GM18861 (cell line): ENCODE results near the gene TRPV3.

Experiments
- ATAC-seq: cut with Tn5 transposase; IDR thresholded peaks from one replicate; pipeline ENCODE4 v1.9.1; 2021; ENCODE audit not compliant: unreplicated experiment

TRPV3 gene

DNA sequence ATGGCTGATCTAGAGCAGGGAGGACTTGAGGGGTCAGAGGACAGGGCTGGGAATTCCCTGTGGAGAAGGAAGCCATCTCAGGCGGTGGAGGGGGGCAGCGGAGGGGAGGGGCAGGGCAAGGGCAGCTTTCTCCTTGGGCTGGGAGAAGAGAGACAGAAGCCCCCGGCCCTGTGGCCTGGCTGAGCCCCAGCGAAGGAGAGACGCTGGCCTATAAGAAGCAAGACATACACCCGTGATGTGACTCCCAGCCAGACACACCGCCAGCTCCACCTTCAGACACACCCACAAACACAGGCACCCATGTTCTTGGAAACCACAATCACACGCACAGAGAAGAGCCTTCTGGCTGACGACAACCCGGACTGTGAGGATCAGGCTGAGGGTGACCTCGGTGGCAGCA, 10.0 kb downstream of the TRPV3 start:
- no peak for ATAC-seq

DNA sequence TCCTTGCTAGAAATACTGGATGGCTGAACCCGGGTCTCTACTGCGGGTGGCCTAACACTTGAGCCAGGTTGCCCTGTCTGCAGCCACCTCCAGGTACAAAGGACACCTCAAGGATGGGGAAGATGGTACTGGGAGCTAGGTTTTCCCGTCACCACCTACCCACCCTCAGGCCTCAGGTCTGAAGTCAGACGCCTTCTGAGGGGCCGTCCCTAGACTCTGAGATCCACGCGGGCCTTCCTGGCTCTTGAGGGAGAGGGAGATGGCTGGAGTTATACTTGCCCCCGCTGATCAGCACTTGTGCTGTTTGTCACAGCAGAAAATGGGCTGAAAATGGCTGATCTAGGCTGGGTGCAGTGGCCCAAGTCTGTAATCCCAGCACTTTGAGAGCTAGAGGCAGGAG, 10.6 kb downstream of the TRPV3 start:
- no peak for ATAC-seq

DNA sequence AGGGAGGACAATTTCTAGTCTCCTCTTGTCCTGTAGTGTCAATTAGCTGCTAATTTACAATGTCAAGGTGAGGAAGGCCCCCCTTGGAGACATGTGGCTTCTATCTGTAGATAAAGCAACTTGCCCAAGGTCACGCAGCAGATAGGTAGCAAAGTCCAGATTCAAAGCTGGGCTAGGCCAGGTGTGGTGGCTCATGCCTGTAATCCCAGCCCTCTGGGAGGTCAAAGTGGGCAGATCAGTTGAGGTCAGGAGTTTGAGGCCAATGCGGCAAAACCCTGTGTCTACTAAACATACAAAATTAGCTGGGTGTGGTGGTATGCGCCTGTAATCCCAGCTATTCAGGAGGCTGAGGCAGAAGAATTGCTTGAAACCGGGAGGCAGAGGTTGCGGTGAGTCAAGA, 11.1 kb downstream of the TRPV3 start:
- ATAC-seq = no peak

DNA sequence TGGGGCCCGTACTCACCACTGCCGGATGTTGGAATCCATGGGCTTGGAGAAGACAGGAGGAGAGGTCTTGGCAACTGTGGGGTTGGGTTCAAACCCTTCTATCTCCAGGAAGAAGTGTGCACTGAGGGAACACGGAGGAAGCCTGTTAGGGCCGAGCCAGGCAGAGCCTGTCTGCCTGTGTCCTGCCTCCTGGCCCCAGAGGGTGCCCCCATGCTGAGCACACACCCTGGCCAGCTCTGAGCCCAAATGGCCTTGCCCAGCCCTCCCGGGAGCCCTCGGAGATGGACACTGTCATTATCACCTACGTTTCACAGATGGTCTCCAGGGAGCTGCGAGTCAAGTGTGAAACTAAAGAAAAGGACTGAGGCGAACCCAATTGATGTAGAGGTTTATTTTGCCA, 12.5 kb downstream of the TRPV3 start:
- ATAC-seq = no peak

DNA sequence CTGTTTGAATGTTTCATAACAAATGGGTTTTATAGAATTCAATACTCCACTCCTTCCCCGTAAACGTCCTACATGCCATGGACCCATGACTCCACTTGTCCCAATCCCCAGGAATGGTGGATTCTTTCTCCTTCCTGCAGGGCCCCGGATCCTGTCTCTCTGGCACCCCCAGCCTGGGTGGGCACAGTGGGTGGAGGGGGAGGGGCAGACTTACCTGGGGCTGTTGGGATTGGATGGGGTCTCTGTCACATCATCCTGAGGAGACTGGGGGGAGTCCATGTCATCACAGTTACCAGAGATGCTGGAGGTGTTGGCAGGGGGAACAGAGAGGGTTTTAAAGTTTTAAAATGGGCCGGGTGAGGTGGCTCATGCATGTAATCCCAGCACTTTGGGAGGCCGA, 13.2 kb downstream of the TRPV3 start:
- ATAC-seq = no peak

DNA sequence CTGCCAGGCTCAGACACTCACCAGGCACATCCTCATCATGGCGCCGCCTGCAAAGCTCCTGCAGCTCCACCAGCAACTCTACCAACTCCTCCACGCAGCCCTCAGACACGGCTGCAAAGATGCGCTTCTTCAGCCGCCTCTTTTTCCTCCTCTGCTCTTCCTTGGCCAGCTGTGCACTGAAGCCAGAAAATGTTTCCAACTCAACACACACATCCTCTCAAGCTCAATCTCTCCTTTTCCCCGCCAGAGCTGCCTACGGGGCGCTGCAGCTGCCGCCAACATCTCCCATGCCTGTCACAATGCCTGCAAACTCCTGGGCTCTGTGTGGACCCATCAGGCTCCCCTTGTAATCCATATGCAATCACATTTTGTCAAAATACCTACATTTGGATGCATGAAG, 14.2 kb downstream of the TRPV3 start:
- no peak for ATAC-seq

DNA sequence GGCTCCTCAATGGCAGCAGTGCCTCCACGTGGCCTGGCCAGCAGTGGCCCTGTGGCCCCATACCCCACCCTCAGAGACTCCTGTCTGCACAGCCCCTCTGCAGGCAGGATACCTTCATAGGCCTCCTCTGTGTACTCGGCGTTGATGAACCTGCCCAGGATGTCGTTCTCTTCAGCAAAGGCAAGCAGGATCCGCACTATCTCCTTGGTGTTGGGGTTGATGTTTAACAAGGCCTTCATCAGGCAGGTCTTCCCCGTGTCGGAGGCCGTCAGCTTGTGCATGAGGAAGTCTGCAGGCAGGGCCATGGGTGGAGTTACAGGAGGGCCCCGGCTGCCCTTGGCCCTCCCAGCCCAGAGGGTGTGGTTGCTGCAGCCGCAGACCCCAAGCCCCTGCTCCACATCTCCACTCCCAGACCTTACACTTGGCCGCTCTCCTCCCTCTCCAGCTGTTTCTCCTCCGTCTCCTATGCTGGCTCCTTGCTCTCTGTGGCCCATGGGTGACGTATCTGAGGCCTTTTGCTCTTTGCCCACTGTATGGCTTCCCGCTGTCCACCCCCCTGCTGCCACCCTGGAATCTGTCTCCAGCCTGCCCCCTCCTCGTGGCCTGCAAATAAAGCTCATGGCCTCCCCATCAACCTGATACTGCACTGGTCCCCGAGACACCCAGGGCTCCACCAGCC, 15.1 kb downstream of the TRPV3 start:
- ATAC-seq = no peak

DNA sequence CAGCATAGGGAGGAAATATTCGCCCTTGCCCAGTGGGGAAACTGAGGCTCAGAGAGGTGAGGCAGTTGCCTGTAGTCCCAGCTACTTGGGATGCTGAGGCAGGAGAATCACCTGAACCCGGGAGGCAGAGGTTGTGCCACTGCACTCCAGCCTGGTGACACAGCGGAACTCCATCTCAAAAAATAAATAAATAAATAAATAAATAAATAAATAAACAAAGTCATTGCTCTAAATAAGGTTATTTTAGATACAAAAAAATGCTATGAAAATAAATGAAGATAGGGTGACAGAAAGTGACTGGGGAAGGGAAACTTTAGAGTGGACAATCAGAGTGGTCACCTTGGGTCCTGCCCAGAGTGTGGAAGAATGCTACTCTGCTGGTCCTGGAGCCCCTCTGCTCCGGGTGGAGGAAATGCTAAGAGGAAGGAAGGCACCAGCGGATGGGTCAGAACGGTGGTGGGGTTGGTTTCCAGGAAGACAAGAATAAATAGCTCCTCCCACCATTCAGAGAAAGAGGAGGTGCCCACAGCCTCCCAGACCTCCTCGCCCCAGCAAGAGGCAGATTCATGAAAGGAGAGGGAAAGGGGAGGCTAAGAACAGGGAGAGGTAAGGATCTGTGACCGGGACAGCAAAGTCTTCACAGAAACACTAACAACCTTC, 17.6 kb downstream of the TRPV3 start:
- ATAC-seq = no peak

DNA sequence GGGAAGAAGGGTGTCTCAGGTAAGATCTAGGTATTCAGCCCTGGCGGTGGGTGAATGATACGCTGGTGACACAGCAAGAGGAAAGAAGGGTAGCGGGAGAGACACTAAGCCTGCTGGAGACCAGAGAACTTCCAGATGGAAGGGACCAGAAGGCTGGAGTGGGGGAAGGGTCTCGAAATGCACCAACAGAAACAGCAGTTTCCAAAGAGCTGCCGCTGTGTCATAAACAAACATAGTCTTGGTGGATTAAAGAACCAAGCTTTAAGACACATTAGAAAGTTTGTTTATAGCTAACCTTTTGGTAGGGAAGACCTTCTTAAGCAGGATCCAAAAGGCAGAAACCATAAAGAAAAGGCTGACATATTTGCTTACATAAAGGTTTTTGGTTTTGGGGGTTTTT, 20.9 kb downstream of the TRPV3 start:
- no peak for ATAC-seq

DNA sequence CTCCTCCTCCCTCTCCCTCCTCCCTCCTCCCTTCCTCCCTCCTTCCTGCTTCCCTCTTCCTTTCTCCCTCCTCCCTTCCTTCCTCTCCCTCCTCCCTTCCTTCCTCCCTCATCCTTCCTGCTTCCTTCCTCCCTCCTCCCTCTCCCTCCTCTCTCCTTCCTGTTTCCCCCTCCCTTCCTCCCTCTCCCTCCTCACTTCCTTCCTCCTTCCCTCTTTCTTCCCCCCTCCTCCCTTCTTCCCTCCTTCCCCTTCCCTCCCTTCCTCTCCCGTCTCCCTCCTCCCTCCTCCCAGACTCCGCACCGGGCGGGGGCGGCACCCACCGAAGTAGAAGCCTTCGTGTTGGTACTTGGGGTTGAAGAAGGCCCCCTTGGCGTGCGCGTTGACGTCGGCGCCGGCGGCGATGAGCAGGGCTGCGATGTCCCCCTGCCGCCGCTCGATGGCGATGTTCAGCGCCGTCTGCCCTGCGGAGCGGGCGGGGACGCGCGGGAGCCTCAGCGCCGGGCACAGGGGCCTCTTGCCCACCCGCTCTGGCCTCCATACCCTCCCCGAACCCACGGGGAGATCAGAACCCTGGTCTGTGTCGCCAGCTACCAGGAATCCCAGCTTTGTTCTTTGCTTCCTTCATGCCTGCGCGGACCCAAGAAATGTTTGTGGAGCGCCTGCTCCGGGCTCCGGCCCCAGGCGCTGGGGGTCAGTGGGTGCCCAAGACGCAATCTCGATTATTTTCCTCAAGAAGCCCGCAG, 22.2 kb downstream of the TRPV3 start:
- no peak for ATAC-seq

DNA sequence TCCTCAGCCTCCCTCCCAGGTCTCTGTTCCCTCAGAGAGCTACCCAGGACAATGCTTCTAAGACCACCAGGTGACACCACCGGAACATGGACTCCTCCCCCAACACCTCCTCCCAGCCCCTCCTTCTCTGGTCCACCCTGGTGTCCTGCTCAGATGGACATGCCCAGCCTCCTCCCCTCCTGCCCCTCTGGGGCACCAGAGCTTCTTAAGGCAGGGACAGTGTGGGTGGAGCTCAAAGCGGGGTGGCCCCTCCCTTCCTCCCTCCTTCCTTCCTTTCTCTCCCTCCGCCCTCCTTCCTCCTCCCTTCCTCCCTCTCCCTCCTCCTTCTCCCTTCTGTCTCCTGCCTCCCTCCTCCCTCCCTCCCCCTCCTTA, 22.7 kb downstream of the TRPV3 start:
- ATAC-seq = no peak

DNA sequence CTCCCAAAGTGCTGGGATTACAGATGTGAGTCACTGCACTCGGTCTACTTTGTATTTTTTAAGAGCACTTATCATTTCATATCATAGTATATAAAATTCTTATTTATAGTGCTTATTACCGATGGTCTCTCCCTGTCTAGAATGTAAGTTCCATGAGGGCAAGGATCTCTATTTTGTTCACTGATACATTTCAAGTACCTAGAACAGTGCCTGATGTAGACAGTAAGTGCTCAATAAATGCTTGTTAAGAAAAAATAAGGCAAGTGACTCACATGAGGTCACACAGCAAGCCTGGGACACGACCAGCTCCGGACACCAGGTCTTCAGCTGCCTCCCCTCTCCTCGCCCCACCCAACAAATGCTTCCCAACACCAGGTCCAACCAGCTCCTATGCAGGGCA, 23.9 kb downstream of the TRPV3 start:
- no peak for ATAC-seq

DNA sequence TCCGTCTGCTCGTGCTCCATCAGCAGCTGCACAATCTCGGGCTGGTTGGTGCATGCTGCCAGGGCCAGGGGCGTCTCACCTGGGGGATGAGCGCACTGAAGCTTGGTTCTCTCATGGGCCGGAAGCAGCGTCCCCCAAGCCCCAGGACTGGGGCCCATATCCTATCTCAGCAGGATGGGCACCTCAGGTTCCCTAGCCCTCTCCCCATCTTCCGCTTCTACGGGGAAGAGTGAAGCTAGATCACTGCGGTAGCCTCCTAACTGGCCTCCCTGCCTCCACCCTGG, 24.8 kb downstream of the TRPV3 start:
- ATAC-seq = no peak

DNA sequence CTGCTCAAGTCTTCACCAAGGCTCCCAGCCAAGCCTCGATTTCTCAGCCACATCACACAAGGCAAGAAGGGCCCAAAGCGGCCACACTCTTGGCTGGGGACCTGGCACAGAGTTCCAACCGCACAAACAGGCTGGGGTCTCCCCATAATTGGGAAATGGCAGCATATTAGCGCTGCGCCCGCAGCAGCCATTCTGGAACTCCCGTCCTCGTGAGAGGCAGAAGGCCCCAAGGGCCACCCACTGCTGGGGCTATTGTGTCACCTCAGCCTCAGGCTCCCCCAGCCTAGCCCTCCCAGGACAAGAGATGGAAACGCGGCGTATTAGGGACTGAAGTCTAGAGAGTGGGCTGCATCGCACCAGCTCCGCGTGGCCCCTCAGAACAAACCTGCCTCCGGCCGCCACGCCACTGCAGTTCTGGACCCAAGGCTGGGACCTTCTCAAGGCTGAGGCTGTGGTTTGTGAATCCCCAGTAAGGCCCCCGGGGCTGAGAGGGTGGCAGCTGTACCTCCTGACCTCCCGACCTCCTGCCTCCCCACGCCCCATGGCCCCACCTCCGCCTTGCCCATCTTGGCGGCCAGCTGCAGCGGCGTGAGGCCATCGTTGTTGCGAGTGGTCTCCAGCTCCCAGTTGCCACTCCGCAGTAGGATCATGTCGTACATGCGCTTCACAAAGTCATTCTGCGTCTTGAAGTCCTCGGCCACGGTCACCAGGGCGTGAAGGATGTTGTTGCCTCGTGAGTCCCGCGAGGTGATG, 25.3 kb downstream of the TRPV3 start:
- no peak for ATAC-seq

DNA sequence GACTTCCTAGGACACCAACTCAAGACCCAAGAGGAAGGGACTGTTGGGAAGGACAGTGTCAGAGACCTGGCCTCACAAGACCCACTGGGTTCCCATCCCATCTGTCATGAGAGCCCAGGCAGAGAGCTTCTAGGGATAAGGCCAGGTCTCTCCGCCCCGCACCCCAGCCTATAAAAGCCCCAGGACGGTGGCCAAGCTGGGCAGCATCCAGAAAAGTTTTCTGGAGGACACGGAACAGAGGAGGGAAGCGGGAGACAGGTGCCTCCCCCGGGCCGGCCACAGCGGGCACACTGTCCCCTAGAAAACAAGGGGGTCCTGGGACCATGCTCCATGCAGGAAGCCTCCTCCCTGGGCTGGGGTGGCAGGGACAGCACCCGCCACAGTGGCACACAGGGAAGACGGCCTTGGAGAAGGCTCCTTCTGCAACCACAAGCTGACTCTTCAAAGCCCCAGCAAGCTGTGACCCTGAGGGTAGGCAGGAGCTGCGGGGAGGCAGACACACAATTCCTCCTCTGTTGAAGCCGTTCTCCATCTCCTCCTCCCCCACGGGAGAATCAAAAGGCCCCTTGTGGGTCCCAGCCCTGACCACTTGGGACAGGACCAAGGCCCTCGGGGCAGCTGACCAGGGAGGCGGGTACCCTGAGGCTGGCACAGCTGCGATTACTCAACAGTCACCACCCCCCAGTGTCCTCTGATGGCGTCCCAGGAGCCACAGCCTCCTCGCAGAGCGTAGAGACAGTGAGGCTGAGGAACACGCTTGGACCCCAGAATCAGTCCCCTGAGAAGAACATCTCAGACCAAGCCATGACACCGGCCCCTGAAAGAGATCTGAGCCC, 26.1 kb downstream of the TRPV3 start:
- no peak for ATAC-seq

DNA sequence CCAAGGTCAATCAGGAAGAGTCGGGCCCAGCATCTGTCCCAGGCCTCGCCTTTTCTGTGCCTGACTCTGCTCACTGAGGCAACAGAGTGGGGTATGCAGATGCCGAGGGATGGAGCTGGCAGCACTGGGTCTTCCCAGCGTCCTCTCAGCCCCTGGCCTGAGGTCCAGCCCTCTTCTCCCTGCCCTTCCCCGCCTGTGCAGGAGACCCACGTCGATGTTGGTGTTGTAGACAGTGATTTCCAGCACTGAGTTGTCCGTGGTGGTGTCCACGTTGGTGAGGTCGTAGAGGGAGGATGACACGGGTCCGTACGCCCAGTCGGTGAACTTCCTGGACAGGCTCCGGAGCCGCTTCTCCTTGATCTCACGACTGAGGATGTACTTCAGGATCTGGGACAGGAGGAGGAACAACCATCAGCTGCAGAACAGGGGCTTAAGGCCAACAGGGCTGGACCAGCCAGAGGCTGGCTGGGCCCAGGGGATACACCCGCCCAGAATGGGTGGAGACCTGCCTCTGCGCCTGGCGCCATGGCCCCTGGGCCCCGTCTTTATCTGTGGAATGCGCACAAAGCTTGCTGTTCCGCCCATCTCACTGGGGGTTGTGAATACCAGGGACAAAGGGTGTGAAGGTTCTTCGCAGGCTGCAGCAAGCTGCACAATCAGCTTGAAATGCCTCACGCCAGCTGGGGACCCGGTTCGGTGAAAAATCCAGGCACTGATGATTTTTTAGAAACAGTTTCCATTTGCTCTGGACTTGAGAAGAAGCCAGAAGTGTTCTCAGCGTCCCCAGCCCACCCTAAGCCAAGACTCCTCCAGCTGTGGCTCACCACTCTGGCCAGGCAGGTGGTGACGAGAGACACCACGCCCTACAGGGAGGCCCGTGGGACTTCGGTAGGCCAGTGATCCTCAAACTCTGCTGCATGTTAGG, 27.5 kb downstream of the TRPV3 start:
- ATAC-seq = no peak

DNA sequence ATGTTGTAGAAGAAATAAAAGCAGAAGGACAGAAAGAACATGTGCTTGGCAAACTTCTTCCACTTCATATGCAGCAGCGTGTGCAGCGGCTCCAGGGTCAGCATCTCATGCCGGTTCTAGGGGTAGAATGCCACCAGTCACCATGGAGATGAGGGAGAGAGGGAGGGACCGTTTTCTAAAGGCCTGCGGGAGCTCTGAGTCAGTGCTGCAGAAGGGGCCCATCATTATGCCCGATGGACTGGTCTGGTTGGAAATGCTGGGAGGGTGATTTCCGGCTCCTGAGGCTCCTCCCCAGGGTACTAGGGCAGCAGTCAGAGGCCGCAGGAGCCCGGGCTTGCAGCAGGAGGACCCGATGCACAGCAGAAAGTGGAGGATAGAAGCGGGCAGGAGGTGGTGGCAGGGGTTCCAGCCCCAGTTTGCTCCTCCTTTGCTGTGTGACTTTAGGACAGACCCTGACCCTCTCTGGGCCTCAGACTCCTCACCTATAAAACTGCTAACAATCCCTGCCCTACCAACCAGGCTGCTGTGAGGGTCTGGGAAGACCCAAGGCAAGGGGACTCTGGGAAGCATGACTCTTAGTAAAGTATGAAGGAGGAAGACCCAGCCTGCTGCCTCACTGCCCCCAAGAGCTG, 28.6 kb downstream of the TRPV3 start:
- no peak for ATAC-seq

DNA sequence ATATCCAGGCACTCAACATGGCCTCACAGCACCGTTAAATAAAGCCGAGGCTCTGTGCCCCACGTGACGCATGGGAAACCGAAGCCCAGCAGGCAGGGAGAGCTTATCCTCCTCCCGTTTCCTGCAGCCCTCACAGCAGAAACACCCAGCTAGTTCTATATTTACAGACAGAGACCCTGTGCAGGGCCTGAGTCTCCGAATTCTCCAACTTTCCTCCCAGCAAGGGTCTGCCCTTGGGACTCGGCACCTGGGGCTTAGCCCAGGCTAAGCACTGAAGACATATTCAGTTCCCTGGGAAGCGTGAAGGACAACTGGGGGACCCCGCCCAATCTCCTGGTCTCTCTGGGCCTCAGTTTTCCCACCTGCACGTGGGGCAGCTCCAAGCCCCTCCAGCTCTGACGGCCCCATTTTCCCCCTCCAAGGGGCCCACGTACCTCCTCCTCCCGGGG, 29.2 kb downstream of the TRPV3 start:
- no peak for ATAC-seq

DNA sequence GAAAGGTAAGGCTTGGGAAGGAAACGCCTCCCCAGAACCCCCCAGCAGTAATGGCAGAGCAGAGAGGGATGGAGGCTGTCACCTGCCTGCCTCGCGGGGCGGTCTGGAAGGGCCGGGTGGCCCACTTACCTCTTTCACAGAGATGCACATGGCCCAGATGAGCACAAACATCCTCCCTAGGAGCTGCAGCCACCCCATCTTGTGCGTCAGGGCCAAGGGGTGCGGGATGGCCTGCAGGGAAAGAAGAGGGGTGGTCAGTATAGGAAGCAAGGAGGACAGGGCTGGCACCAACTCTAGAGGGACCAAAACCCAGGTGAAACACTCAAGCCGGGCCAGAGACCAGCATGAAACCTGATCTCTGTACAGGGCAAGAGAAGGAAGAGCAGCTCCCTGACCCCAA, 29.7 kb downstream of the TRPV3 start:
- ATAC-seq = no peak
